GM12874 (cell line): ENCODE results near the gene CCDC170.

ENCODE experiments used
- CTCF ChIP-seq: IDR thresholded peaks from 2 replicates; pipeline ENCODE4 v1.5.1; 2011; ENCODE audit warnings: low read depth, mild to moderate bottlenecking, control low read depth, low read length, moderate library complexity; ENCODE audit not compliant: insufficient read depth

The CCDC170 gene

GRCh38 chr6:151649835-151650234, 156.0 kb downstream of the CCDC170 start:
- no peak for TF ChIP-seq CTCF

- TF ChIP-seq CTCF = no peak
Observed at GRCh38 chr6:151651639-151652038, 157.8 kb downstream of the CCDC170 start.

GRCh38 chr6:151652325-151652724, 158.5 kb downstream of the CCDC170 start:
- no peak for TF ChIP-seq CTCF

GRCh38 chr6:151655099-151655498, 161.3 kb downstream of the CCDC170 start:
- TF ChIP-seq CTCF = no peak

GRCh38 chr6:151656392-151656791, 162.6 kb downstream of the CCDC170 start:
- no peak for TF ChIP-seq CTCF

GRCh38 chr6:151658091-151658490, 164.3 kb downstream of the CCDC170 start:
- TF ChIP-seq CTCF = no peak

GRCh38 chr6:151659212-151659611, 165.4 kb downstream of the CCDC170 start:
- no peak for TF ChIP-seq CTCF

GRCh38 chr6:151661509-151661908, 167.7 kb downstream of the CCDC170 start:
- TF ChIP-seq CTCF = no peak
